Measurements from ENCODE around the gene RAB27B.

GRCh38 chr18:54780285-54780861 is 47.9 kb upstream of the RAB27B start:
- TF ChIP-seq CTCF (conservative IDR thresholded peaks at IDR 0.05; ENCODE audit: low read depth, low read length): no peak
- no peak for TF ChIP-seq EZH2 (IDR thresholded peaks at IDR 0.05; ENCODE audit: low read length, unreplicated experiment)
- no peak for TF ChIP-seq EZH2phosphoT487 (IDR thresholded peaks at IDR 0.05; ENCODE audit: borderline replicate concordance, low read length)
